ENCODE results near the gene PRKAR1A.

- no peak for TF ChIP-seq CTCF (IDR thresholded peaks at IDR 0.05)
- TF ChIP-seq ZFX (IDR thresholded peaks at IDR 0.05; ENCODE audit: borderline replicate concordance): no peak
These were observed 19.0 kb downstream of the PRKAR1A start for GRCh38 chr17:68531252-68531651.

Data from 22Rv1 (cell line).